Erythroblast (primary cell): ENCODE measurements around the gene TAF15.

Source experiments
- GATA1 ChIP-seq: IDR thresholded peaks from 2 replicates; pipeline ENCODE4 v1.6.1; 2011; ENCODE audit warnings: low read depth, mild to moderate bottlenecking, control low read depth, low read length, moderate library complexity
- POLR2A ChIP-seq: IDR thresholded peaks from 2 replicates; pipeline ENCODE4 v1.6.1; 2011; ENCODE audit warnings: mild to moderate bottlenecking, low read length

GRCh38 chr17:35809855-35810461 lies 674 bp downstream of the TAF15 start:
- TF ChIP-seq POLR2A (no peak), GATA1 (no peak)
